ENCODE measurements around the gene MSI2. TPM values are rescaled to one million over a fixed set of nuclear protein-coding genes. Genes with fewer than 3 reads are reported as not detected.

MSI2 gene
- total and polyA plus RNA-seq, 8 donors, result 35.0 to 49.5 (median 47.5) TPM

DNA sequence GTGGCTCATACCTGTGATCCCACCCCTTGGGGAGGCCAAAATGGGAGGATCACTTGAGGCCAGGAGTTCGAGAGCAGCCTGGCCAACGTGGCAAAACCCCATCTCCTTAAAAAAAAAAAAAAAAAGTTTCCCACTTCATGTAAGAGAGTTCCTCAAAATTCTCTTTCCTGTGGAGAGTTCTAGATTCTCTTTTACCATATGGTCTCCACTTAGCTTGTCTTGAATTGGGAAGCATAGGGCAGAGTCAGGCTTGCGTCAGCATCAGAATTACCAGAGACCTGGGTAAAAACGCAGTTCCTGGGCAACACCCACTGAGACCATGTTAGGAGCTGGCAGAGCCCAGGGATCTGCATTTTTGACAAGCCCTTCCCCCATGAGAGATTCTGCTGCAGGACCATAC, 330.4 kb downstream of the MSI2 start:
- no peaks in the 10 kb centered on the region for H3K36me3 ChIP-seq
- ATAC-seq, result no peak
- TF ChIP-seq, protein P1, sequence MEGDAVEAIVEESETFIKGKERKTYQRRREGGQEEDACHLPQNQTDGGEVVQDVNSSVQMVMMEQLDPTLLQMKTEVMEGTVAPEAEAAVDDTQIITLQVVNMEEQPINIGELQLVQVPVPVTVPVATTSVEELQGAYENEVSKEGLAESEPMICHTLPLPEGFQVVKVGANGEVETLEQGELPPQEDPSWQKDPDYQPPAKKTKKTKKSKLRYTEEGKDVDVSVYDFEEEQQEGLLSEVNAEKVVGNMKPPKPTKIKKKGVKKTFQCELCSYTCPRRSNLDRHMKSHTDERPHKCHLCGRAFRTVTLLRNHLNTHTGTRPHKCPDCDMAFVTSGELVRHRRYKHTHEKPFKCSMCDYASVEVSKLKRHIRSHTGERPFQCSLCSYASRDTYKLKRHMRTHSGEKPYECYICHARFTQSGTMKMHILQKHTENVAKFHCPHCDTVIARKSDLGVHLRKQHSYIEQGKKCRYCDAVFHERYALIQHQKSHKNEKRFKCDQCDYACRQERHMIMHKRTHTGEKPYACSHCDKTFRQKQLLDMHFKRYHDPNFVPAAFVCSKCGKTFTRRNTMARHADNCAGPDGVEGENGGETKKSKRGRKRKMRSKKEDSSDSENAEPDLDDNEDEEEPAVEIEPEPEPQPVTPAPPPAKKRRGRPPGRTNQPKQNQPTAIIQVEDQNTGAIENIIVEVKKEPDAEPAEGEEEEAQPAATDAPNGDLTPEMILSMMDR (IDR thresholded peaks at IDR 0.05), result no peak
- no peaks in the 10 kb centered on the region for H3K9me3 ChIP-seq
- H3K27ac ChIP-seq, result no peak overlapping the region
- H3K27me3 ChIP-seq, result no peaks in the 10 kb centered on the region
- no peak for DNase-seq
- intact Hi-C loops (cut with DNase I), result no loop called here
- no peaks in the 10 kb centered on the region for H3K4me1 ChIP-seq
- H3K4me3 ChIP-seq, result no peak overlapping the region

DNA sequence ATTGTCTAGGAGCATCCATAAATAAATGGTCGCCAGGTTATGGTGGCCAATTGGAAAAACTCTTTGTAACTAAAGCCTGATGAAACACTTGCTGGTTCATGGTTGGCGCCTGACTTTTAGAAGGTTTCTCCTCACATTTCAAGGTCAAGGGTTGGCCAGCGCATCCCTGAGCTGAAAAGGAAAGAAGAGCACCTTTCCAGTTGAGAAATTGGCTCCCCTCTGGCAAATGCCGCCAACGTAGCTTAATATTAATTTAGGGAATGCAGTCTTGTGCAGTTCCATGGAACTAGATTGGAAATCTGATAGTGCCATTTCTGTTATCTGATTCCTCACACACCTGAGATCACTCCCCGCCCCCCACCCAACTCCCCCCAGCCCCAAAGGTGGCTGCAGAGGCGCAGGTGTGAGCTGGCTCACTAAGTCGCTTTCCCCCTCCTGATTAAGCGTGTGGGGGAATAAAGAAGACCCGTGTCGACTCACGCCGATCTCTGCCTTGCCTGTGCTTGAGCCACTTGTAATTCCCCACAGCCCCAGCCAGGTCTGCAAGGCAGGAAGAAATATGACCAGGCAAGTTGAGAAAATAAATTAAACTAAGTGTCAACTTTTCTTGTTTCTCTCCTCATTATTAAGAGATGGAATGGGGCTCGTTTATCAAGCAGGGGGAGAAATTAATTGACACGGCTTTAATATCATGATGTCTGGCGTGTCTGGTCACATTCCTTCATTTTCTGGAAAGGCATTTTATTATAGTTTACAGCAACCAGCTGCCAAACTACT, 331.1 kb downstream of the MSI2 start:
- ATAC-seq, result no peak
- no peaks in the 10 kb centered on the region for H3K27me3 ChIP-seq

DNA sequence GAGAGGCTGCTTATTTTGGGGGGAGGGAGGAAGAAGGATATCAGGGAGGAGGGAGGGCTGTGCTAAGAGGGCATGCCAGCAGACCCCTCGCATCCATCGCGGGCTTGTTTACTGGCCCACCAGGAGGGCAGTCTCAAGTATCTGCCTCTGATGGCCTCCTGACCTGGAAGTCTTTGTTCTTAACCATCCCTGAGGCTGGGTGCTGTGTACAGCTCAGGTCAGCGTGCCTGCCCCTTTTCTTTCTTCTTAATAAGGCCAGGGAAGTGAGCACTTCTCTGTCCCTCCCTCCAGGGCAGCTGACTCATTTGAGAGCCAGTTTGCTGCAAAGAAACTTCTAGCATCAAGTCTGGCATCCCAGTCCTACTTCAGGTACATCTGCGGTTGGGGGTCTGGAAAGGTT, 331.8 kb downstream of the MSI2 start:
- intact Hi-C loops (cut with DNase I), result no loop called here
- ATAC-seq, result no peak
- H3K36me3 ChIP-seq, result no peaks in the 10 kb centered on the region
- no peaks in the 10 kb centered on the region for H3K27me3 ChIP-seq
- no peaks in the 10 kb centered on the region for H3K9me3 ChIP-seq
- no peak for DNase-seq
- H3K27ac ChIP-seq, result no peak overlapping the region
- H3K4me1 ChIP-seq, result no peaks in the 10 kb centered on the region
- H3K4me3 ChIP-seq, result no peak overlapping the region
- TF ChIP-seq, protein P1 (IDR thresholded peaks at IDR 0.05), result no peak

More for the DNA sequence above, 331.1 kb downstream of the MSI2 start:
- DNase-seq, result no peak
- Histone ChIP-seq H3K4me1 (no peaks in the 10 kb centered on the region), H3K4me3 (no peak overlapping the region), H3K27ac (no peak overlapping the region), H3K9me3 (no peaks in the 10 kb centered on the region), H3K36me3 (no peaks in the 10 kb centered on the region)
- TF ChIP-seq, protein P1 (IDR thresholded peaks at IDR 0.05), result no peak
- intact Hi-C loops (cut with DNase I), result no loop called here

DNA sequence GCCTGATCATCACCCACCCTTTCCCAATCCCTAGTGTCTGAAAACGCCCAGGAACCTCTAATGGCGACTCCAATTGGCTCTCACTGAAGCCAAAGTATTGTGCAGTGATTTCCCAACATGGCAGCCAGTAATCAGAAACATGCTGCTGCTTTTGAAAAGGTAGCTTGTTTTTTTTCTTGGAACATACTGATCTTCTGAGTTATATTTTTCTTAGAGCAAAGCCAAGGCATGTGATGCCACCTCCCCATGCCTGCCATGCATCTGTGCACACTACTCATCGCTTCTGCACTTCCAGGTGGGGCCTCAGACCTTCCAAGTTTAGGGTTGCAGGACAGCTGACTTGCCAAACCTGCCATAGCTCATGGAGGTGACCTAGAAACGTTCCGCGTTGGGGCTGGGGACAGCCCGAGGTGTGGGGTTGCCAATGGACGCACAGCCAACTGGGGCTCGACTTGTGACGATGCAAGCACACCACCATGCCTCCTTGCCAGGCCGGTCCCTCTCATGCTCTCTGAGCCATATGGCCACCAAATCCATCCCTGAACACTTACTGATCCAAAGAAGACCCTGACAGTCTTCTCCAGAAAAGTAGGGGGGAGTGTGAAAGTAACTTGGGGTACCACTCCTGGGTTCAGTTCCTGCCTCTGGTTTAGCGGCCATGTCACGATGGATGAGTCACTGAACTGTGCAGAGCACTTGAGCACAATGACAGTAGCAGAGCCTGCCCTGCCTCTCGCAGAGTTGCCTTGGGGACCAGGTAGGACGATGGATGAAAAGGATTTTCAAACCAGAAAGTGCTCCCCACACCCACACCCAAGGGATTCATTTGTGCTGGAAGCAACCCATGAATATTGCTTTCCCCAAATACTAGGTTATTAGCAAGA, 333.1 kb downstream of the MSI2 start:
- TF ChIP-seq, protein P1 (IDR thresholded peaks at IDR 0.05), result no peak
- Histone ChIP-seq H3K27me3 (no peaks in the 10 kb centered on the region), H3K4me1 (no peaks in the 10 kb centered on the region), H3K4me3 (no peak overlapping the region), H3K27ac (no peak overlapping the region), H3K36me3 (no peaks in the 10 kb centered on the region), H3K9me3 (no peaks in the 10 kb centered on the region)
- no peak for ATAC-seq
- no peak for DNase-seq
- intact Hi-C loops (cut with DNase I), result no loop called here

Data from left lung (tissue), 10 donors.